ENCODE results near the gene ELN. TPM values are rescaled to one million over a fixed set of nuclear protein-coding genes. Genes with fewer than 3 reads are reported as not detected.
"Not testable (repeated sequence)": the region's sequence is repeated elsewhere in the genome, so short reads cannot be mapped to it uniquely, and the experiment has no call there.

Gene ELN
- total RNA-seq, 2 donors from 2014 or later: 10.3 to 15.0 TPM

- ATAC-seq: no peak
- intact Hi-C loops (cut with DNase I, micrococcal nuclease): no loop called here
- no peak for DNase-seq
These were observed 28.1 kb upstream of the ELN start for GRCh38 chr7:73999664-74000435.

GRCh38 chr7:74000489-74001149 is 27.4 kb upstream of the ELN start:
- ATAC-seq (no peak), DNase-seq (no peak)
- intact Hi-C loops (cut with DNase I, micrococcal nuclease): no loop called here

DNA sequence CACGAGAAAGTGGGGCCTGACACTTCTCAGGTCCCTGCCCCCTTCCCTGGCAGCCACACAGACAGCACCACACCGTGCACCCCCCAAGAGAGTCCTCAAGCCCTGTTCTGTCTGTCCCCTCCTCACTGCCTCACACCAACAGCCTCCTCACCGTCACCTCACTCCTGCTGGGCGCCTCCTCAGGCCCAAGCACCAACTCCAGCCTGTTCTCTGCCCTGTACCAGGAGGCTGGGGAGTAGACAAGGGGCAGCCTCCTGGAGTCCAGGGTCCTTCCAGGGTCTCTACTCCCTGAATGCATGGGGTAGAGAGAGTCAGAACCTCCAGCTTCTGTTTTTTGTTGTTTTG is 26.9 kb upstream of the ELN start:
- ATAC-seq (no peak), DNase-seq (no peak)
- intact Hi-C loops (cut with DNase I, micrococcal nuclease): no loop called here

- ATAC-seq (peak; percentile 79), DNase-seq (peak in 1 of 2 donors; percentile 42)
- intact Hi-C loops (cut with DNase I, micrococcal nuclease): no loop called here
These were observed 25.4 kb upstream of the ELN start for GRCh38 chr7:74002474-74003017.

GRCh38 chr7:74003621-74004020 is 24.4 kb upstream of the ELN start:
- intact Hi-C loops (cut with DNase I, micrococcal nuclease): no loop called here

GRCh38 chr7:74006032-74006431 is 21.9 kb upstream of the ELN start:
- no peak for DNase-seq
- intact Hi-C loops (cut with DNase I, micrococcal nuclease): no loop called here
- no peak for ATAC-seq

More at GRCh38 chr7:74003621-74004020, 24.4 kb upstream of the ELN start:
- ATAC-seq (no peak), DNase-seq (no peak)

DNA sequence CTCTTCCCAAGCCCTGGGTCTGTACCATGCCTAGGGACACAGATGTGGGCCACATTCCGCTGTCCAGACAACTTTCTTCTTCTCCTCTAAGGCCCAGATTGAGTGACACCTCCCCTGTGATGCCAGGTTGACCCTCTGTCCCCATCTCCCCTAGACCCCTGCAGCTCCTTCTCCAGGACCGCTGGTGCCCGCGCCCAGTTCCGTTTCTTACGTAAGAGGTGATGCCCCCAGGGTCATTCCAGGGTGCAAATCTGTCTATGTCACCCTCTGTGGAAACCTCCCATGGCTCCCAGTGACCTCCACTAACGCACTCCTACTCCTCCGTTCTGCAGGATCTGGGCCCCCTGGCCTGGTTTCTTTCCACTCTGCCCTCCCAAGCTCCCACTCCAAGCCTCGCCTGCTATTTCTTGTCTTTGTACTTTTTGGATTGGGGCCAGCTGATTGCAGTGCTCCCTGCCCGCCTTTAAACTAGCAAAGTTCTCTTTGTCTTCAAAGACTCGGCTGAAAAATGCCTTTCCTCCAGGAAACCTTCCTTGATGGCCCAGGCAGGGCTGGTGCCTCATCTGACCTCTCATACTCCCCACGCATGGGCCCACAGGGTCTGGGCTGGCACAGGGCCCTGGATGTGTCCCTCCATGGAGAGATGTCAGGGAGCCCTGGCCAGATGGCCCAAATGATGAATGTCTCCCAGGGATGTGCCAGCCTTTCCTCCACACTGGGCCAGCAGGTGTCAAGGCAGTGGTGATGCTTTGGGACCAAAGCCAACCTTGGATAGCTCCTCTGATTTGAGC is 21.3 kb upstream of the ELN start:
- no peak for DNase-seq
- ATAC-seq: peak; percentile 41
- intact Hi-C loops (cut with DNase I, micrococcal nuclease): no loop called here

DNA sequence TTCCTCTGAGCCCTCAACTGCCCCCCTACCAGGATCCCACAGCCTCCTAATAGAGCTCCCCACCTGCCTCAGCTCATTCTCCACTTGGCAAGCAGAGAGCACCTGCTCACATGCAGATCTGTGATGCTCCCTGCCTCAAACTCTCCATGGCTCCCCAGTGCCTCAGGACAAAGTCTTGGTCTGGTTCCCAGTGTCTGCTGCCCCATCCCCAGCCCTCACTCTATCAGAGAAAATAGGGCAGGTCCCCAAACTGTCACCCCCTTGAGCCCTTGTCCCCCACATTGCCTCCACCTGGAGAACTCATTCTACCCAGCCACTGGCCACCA is 20.8 kb upstream of the ELN start:
- DNase-seq (no peak), ATAC-seq (no peak)
- intact Hi-C loops (cut with DNase I, micrococcal nuclease): no loop called here

GRCh38 chr7:74008687-74009086 is 19.3 kb upstream of the ELN start:
- intact Hi-C loops (cut with DNase I, micrococcal nuclease): no loop called here

GRCh38 chr7:74009719-74010118 is 18.3 kb upstream of the ELN start:
- ATAC-seq (no peak), DNase-seq (no peak)
- intact Hi-C loops (cut with DNase I, micrococcal nuclease): no loop called here

More at GRCh38 chr7:74008687-74009086, 19.3 kb upstream of the ELN start:
- DNase-seq: no peak
- ATAC-seq: no peak

GRCh38 chr7:74010407-74010806 is 17.6 kb upstream of the ELN start:
- no peak for DNase-seq
- no peak for ATAC-seq
- intact Hi-C loops (cut with DNase I, micrococcal nuclease): no loop called here

DNA sequence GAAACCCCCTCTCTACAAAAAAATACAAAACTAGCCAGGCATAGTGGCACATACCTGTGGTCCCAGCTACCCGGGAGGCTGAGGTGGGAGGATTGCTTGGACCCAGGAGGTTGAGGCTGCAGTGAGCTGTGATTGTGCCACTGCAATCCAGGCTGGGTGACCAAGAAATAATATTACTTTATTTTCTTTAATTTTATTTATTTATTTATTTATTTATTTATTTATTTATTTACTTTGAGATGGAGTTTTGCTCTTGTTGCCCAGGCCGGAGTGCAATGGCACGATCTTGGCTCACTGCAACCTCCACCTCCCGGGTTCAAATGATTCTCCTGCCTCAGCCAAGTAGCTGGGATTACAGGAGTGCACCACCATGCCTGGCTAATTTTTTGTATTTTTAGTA is 16.6 kb upstream of the ELN start:
- DNase-seq; intact Hi-C loops (cut with DNase I, micrococcal nuclease); ATAC-seq: not testable (repeated sequence)

GRCh38 chr7:74012842-74013249 is 15.1 kb upstream of the ELN start:
- intact Hi-C loops (cut with DNase I, micrococcal nuclease): no loop called here
- no peak for ATAC-seq
- DNase-seq: no peak

DNA sequence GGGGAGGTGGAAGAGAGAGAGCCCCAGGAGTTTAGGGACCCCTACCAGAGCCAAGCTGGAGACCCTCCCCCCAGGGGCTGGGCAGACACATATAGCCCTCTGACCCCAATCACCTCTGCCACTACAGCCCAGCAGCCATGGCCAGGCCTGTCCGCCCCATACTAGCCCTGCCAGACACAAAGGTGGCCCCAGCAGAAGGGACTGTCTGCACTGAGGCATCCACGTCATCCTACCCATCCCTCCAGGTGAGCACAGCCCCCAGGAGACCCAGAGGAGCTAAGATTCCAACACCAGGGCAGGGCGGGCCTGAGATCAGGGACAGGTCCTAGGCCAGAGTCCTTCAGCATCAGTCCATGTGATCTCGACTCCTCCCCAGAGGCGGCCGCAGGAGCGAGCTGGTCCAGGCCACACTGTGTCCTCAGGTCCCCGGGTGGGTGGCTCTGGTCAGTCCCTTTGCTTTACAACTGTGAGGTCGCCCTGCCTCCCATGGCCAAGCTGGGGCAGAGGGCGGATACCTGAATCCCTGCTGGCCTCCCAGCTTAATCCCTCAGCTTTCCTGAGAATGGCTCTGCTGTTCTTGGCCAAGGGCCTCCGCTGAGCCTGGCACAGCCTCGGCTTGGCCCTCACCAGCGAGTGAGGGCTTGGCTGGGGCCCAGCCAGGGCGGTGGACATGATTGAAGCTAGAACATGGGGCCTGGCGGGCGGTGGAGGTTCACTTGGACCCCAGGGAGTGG is 14.3 kb upstream of the ELN start:
- peak; percentile 11 for ATAC-seq
- no peak for DNase-seq
- intact Hi-C loops (cut with DNase I, micrococcal nuclease): no loop called here

DNA sequence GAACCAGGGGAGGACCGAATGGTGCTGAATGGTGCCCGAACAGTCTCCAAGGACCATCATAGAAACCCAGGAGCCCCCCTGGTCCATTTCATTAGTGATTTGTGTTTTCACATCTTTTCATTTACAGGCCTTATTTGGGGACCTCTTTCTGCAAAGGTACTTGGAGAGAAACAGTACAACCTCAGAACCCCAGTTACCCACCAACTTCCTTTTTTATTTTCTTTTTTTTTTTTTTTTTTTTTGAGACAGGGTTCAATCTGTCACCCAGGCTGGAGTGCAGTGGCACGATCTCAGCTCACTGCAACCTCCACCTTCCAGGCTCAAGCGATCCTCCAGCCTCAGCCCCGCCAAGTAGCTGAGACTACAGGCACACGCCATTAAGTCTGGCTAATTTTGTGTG is 13.0 kb upstream of the ELN start:
- DNase-seq (no peak), ATAC-seq (no peak)
- intact Hi-C loops (cut with DNase I, micrococcal nuclease): no loop called here

- ATAC-seq (no peak), DNase-seq (no peak)
These were observed 12.3 kb upstream of the ELN start for GRCh38 chr7:74015670-74016069.

GRCh38 chr7:74017125-74017524 is 10.8 kb upstream of the ELN start:
- intact Hi-C loops (cut with DNase I, micrococcal nuclease): no loop called here
- no peak for ATAC-seq
- no peak for DNase-seq

More at GRCh38 chr7:74015670-74016069, 12.3 kb upstream of the ELN start:
- intact Hi-C loops (cut with DNase I, micrococcal nuclease): no loop called here

DNA sequence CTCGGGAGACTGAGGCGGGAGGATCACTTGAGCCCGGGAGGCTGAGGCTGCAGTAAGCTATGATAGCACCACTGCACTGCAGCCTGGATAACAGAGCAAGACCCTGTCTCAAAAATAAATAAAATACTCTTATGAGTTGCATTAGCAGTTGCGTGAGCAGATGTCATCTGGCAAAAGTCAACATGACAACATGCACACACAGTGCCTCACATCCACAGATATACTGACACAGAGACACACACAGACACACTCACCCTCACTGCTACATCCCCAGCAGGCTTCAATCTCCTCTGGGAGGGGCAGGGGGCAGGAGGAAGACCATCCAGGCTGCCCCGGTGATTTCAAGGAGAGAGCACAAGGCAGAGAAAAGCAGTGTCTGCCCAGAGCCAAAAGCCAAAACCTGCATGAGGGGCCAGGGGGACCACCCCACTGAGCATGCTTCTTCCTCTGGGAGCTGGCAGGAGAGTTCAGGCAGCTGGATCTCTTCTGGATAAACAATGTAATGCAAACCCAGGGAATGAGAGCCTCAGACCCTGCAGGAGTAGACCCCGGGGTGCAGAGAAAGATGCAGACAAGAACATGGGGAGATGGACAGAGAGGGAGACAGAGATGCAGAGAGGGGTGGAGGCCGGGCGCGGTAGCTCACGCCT is 9.6 kb upstream of the ELN start:
- ATAC-seq: no peak
- intact Hi-C loops (cut with DNase I, micrococcal nuclease): no loop called here
- no peak for DNase-seq

- no peak for ATAC-seq
- intact Hi-C loops (cut with DNase I, micrococcal nuclease): no loop called here
- DNase-seq: no peak
These were observed 8.8 kb upstream of the ELN start for GRCh38 chr7:74019149-74019548.
